HepG2 (cell line): ENCODE data around the gene ANP32A. TPM values are rescaled to one million over a fixed set of nuclear protein-coding genes. Genes with fewer than 3 reads are reported as not detected.
A peak's percentile ranks its signal among the peaks of the same experiment; 100 is the strongest.

Experiments used
- JDP2 ChIP-seq: sonication (generic); formaldehyde crosslinking; IDR thresholded peaks from 2 replicates; pipeline ENCODE4 v1.8.1; 2022; ENCODE audit warnings: missing genetic modification reagents, borderline replicate concordance
- NBN ChIP-seq: fragments of 450-650 bp; conservative IDR thresholded peaks from 2 replicates; pipeline ENCODE4 v1.6.1; 2017
- NFE2L1 ChIP-seq: sonication (generic); formaldehyde crosslinking; IDR thresholded peaks from 2 replicates; pipeline ENCODE4 v1.4.0; 2020; ENCODE audit warnings: missing genetic modification reagents, mild to moderate bottlenecking, borderline replicate concordance
- SNAI1 ChIP-seq: sonication (generic); formaldehyde crosslinking; IDR thresholded peaks from 2 replicates; pipeline ENCODE4 v1.5.0; 2020; ENCODE audit warnings: mild to moderate bottlenecking, missing genetic modification reagents, borderline replicate concordance
- ZNF3 ChIP-seq: IDR thresholded peaks from 2 replicates; pipeline ENCODE4 v1.7.0; 2017; ENCODE audit warnings: inconsistent platforms
- ZNF781 ChIP-seq: sonication (generic); formaldehyde crosslinking; IDR thresholded peaks from 2 replicates; pipeline ENCODE4 v1.5.1; 2020; ENCODE audit warnings: borderline replicate concordance, mild to moderate bottlenecking, missing genetic modification reagents; ENCODE audit errors: not compliant biosample characterization
- polyA plus RNA-seq, 8 experiments: library from polyadenylated mRNA; depleted of rRNA in 3 of 8; stranded (reverse) in 7 of 8; unstranded in 1 of 8; fragments of >200 nt; fragmentation: Illumina TruSeq in 4 of 8; extraction: Trizol in 4 of 8; gene quantifications; 2 replicates each; pipeline versions ENCODE4 v1.2.1 to v1.2.3, GENCODE V29; 2011 to 2016; ENCODE audit warnings: low read depth in 4 of 8, missing spikeins in 1 of 8, mixed read lengths in 1 of 8; ENCODE audit not compliant: insufficient read depth in 1 of 8
- total RNA-seq, 5 experiments: library from RNA; depleted of rRNA; stranded (reverse); fragments of >200 nt; fragmentation: Illumina TruSeq; extraction: Trizol; gene quantifications; 2 replicates each; pipeline ENCODE4 v1.2.3, GENCODE V29; 2016; ENCODE audit warnings: low read depth in 1 of 5
- TF ChIP-seq, protein P1 (sequence below): sonication (generic); formaldehyde crosslinking; IDR thresholded peaks from 2 replicates; pipeline ENCODE4 v1.5.0; 2020; ENCODE audit warnings: mild to moderate bottlenecking, missing genetic modification reagents, borderline replicate concordance
- TF ChIP-seq, protein P2 (sequence below): IDR thresholded peaks from 2 replicates; pipeline ENCODE4 v1.6.1; 2018; ENCODE audit warnings: missing genetic modification reagents, mild to moderate bottlenecking, missing compliant biosample characterization
- TF ChIP-seq, protein P3 (sequence below): sonication (generic); formaldehyde crosslinking; IDR thresholded peaks from 2 replicates; pipeline ENCODE4 v1.8.0; 2022; ENCODE audit warnings: low read depth, missing genetic modification reagents
- TF ChIP-seq, protein P4 (sequence below): sonication (generic); formaldehyde crosslinking; IDR thresholded peaks from 2 replicates; pipeline ENCODE4 v1.4.0; 2020; ENCODE audit warnings: missing genetic modification reagents, borderline replicate concordance
- TF ChIP-seq, protein P5 (sequence below): sonication (generic); formaldehyde crosslinking; IDR thresholded peaks from 2 replicates; pipeline ENCODE4 v1.8.1; 2023; ENCODE audit warnings: mild to moderate bottlenecking, missing genetic modification reagents
- TF ChIP-seq, protein P6 (sequence below): sonication (generic); formaldehyde crosslinking; IDR thresholded peaks from 2 replicates; pipeline ENCODE4 v1.8.1; 2023; ENCODE audit warnings: missing genetic modification reagents, mild to moderate bottlenecking, borderline replicate concordance
- TF ChIP-seq, protein P7 (sequence below): sonication (generic); formaldehyde crosslinking; IDR thresholded peaks from 2 replicates; pipeline ENCODE4 v1.5.0; 2020; ENCODE audit warnings: mild to moderate bottlenecking, missing genetic modification reagents

Gene ANP32A
- total and polyA plus RNA-seq, 2 of the 13 experiments (the other 11 are each of a cell fraction or from before 2014, with no cell fraction given) = 60.6 to 206 TPM

DNA sequence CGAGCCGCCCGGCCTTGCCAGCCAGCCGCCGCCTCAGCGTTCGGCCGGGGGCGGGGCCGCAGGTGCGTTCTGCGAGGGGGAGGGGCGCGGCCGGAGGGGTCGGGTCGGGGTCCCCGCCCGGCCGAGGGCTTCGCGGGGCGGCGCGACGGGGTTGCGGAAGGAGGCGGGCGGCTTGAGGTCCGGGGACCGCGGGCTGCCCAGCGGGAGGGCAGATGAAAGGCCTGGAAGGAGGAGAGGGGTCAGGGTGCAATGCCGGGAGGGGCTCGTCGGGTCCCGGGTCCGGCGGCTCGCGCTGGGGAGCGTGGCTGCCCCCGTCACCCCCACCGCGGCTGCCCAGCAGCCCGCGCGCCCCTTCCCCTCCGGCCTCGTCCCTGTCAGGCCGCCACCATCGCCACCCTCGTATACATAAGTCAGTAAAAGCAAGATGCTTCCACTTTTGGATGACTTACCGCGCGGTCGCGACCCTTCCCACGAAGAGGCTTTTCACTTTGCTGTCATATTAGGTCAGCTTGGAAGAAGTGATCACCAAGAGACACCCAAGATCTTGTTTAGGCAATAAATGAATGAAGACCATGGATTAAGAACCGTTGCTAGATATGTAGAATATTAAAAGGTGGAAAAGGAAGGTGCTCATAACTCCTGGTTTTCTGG, 620 bp upstream of the ANP32A start (continued):
- TF ChIP-seq, protein P1, sequence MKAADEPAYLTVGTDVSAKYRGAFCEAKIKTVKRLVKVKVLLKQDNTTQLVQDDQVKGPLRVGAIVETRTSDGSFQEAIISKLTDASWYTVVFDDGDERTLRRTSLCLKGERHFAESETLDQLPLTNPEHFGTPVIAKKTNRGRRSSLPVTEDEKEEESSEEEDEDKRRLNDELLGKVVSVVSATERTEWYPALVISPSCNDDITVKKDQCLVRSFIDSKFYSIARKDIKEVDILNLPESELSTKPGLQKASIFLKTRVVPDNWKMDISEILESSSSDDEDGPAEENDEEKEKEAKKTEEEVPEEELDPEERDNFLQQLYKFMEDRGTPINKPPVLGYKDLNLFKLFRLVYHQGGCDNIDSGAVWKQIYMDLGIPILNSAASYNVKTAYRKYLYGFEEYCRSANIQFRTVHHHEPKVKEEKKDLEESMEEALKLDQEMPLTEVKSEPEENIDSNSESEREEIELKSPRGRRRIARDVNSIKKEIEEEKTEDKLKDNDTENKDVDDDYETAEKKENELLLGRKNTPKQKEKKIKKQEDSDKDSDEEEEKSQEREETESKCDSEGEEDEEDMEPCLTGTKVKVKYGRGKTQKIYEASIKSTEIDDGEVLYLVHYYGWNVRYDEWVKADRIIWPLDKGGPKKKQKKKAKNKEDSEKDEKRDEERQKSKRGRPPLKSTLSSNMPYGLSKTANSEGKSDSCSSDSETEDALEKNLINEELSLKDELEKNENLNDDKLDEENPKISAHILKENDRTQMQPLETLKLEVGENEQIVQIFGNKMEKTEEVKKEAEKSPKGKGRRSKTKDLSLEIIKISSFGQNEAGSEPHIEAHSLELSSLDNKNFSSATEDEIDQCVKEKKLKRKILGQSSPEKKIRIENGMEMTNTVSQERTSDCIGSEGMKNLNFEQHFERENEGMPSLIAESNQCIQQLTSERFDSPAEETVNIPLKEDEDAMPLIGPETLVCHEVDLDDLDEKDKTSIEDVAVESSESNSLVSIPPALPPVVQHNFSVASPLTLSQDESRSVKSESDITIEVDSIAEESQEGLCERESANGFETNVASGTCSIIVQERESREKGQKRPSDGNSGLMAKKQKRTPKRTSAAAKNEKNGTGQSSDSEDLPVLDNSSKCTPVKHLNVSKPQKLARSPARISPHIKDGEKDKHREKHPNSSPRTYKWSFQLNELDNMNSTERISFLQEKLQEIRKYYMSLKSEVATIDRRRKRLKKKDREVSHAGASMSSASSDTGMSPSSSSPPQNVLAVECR (CRISPR knock-in tag) = peak; percentile 46; the same call in 1 of the 2 replicates
- TF ChIP-seq, protein P2, sequence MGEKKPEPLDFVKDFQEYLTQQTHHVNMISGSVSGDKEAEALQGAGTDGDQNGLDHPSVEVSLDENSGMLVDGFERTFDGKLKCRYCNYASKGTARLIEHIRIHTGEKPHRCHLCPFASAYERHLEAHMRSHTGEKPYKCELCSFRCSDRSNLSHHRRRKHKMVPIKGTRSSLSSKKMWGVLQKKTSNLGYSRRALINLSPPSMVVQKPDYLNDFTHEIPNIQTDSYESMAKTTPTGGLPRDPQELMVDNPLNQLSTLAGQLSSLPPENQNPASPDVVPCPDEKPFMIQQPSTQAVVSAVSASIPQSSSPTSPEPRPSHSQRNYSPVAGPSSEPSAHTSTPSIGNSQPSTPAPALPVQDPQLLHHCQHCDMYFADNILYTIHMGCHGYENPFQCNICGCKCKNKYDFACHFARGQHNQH (CRISPR knock-in tag) = no peak
- TF ChIP-seq, protein P3, sequence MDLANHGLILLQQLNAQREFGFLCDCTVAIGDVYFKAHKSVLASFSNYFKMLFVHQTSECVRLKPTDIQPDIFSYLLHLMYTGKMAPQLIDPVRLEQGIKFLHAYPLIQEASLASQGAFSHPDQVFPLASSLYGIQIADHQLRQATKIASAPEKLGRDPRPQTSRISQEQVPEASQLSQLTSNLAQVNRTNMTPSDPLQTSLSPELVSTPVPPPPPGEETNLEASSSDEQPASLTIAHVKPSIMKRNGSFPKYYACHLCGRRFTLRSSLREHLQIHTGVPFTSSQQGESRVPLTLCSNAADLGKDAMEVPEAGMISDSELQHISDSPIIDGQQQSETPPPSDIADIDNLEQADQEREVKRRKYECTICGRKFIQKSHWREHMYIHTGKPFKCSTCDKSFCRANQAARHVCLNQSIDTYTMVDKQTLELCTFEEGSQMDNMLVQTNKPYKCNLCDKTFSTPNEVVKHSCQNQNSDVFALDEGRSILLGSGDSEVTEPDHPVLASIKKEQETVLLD (CRISPR knock-in tag) = peak; percentile 42; the same call in 1 of the 2 replicates
- TF ChIP-seq, protein P4, sequence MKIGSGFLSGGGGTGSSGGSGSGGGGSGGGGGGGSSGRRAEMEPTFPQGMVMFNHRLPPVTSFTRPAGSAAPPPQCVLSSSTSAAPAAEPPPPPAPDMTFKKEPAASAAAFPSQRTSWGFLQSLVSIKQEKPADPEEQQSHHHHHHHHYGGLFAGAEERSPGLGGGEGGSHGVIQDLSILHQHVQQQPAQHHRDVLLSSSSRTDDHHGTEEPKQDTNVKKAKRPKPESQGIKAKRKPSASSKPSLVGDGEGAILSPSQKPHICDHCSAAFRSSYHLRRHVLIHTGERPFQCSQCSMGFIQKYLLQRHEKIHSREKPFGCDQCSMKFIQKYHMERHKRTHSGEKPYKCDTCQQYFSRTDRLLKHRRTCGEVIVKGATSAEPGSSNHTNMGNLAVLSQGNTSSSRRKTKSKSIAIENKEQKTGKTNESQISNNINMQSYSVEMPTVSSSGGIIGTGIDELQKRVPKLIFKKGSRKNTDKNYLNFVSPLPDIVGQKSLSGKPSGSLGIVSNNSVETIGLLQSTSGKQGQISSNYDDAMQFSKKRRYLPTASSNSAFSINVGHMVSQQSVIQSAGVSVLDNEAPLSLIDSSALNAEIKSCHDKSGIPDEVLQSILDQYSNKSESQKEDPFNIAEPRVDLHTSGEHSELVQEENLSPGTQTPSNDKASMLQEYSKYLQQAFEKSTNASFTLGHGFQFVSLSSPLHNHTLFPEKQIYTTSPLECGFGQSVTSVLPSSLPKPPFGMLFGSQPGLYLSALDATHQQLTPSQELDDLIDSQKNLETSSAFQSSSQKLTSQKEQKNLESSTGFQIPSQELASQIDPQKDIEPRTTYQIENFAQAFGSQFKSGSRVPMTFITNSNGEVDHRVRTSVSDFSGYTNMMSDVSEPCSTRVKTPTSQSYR (CRISPR knock-in tag) = peak; percentile 64
- TF ChIP-seq, protein P5, sequence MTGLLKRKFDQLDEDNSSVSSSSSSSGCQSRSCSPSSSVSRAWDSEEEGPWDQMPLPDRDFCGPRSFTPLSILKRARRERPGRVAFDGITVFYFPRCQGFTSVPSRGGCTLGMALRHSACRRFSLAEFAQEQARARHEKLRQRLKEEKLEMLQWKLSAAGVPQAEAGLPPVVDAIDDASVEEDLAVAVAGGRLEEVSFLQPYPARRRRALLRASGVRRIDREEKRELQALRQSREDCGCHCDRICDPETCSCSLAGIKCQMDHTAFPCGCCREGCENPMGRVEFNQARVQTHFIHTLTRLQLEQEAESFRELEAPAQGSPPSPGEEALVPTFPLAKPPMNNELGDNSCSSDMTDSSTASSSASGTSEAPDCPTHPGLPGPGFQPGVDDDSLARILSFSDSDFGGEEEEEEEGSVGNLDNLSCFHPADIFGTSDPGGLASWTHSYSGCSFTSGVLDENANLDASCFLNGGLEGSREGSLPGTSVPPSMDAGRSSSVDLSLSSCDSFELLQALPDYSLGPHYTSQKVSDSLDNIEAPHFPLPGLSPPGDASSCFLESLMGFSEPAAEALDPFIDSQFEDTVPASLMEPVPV = 0 out of 2 replicates have a peak, but pooled peaks have one; percentile 3
- TF ChIP-seq ZNF781 (no peak), NFE2L1 (CRISPR knock-in tag) (no peak), ZNF3 (CRISPR knock-in tag) (no peak), SNAI1 (CRISPR knock-in tag) (no peak; the same call in 1 of the 2 replicates), JDP2 (CRISPR knock-in tag) (no peak; the same call in 1 of the 2 replicates), NBN (no peak)
- TF ChIP-seq, protein P6, sequence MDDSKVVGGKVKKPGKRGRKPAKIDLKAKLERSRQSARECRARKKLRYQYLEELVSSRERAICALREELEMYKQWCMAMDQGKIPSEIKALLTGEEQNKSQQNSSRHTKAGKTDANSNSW = 0 out of 2 replicates have a peak, but pooled peaks have one; percentile 24
- TF ChIP-seq, protein P7, sequence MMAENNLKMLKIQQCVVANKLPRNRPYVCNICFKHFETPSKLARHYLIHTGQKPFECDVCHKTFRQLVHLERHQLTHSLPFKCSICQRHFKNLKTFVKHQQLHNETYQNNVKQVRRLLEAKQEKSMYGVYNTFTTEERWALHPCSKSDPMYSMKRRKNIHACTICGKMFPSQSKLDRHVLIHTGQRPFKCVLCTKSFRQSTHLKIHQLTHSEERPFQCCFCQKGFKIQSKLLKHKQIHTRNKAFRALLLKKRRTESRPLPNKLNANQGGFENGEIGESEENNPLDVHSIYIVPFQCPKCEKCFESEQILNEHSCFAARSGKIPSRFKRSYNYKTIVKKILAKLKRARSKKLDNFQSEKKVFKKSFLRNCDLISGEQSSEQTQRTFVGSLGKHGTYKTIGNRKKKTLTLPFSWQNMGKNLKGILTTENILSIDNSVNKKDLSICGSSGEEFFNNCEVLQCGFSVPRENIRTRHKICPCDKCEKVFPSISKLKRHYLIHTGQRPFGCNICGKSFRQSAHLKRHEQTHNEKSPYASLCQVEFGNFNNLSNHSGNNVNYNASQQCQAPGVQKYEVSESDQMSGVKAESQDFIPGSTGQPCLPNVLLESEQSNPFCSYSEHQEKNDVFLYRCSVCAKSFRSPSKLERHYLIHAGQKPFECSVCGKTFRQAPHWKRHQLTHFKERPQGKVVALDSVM = no peak
